Subcutaneous abdominal adipose tissue (tissue), 5 donors: ENCODE results near the gene PRCC.
"Not testable (repeated sequence)": the region's sequence is repeated elsewhere in the genome, so short reads cannot be mapped to it uniquely, and the experiment has no call there.

ENCODE experiments used
- H3K27ac ChIP-seq: one replicate; pipeline ENCODE4 v1.7.0; 2013; ENCODE audit warnings: low read depth, mild to moderate bottlenecking, inconsistent platforms, low read length, moderate library complexity
- H3K27me3 ChIP-seq, 5 donors: one replicate each; pipeline ENCODE4 v1.7.0; 2013; ENCODE audit warnings: low read length in 5 of 5, inconsistent platforms in 1 of 5; ENCODE audit not compliant: control insufficient read depth in 5 of 5, insufficient read depth in 4 of 5
- H3K36me3 ChIP-seq, 5 donors: one replicate each; pipeline ENCODE4 v1.7.0; 2013; ENCODE audit warnings: low read length in 5 of 5; ENCODE audit not compliant: control insufficient read depth in 5 of 5, insufficient read depth in 5 of 5
- H3K4me1 ChIP-seq, 5 donors: one replicate each; pipeline ENCODE4 v1.7.0; 2013; ENCODE audit warnings: low read length in 5 of 5, mild to moderate bottlenecking in 3 of 5, moderate library complexity in 1 of 5; ENCODE audit not compliant: control insufficient read depth in 5 of 5, insufficient read depth in 5 of 5
- H3K4me3 ChIP-seq, 5 donors: one replicate each; pipeline ENCODE4 v1.7.0; 2013; ENCODE audit warnings: low read length in 5 of 5, low read depth in 1 of 5
- H3K9ac ChIP-seq, 5 donors: one replicate each; pipeline ENCODE4 v1.7.0; 2013; ENCODE audit warnings: low read length in 5 of 5, mild to moderate bottlenecking in 4 of 5, moderate library complexity in 3 of 5
- H3K9me3 ChIP-seq, 5 donors: one replicate each; pipeline ENCODE4 v1.7.0; 2013; ENCODE audit warnings: low read length in 5 of 5; ENCODE audit not compliant: control insufficient read depth in 5 of 5
- donor health status: healthy.
- donor health status: healthy.
- donor health status: healthy.
- donor health status: healthy.
- donor health status: healthy.

The PRCC gene

GRCh38 chr1:156750191-156750672 is 17.1 kb upstream of the PRCC start:
- Histone ChIP-seq H3K27ac (peak overlapping the region; percentile 100), H3K4me3 (peak overlapping the region; percentile 78 to 98 (median 92)), H3K4me1 (peaks cover 25 to 81% (median 77%) of the 10 kb centered on the region in 5 donors), H3K9ac (peak overlapping the region; percentile 94 to 99 (median 97)), H3K9me3 (no peaks in the 10 kb centered on the region), H3K27me3 (no peaks in the 10 kb centered on the region), H3K36me3 (peaks cover 0 to under 1% (median 0%) of the 10 kb centered on the region in 5 donors)

DNA sequence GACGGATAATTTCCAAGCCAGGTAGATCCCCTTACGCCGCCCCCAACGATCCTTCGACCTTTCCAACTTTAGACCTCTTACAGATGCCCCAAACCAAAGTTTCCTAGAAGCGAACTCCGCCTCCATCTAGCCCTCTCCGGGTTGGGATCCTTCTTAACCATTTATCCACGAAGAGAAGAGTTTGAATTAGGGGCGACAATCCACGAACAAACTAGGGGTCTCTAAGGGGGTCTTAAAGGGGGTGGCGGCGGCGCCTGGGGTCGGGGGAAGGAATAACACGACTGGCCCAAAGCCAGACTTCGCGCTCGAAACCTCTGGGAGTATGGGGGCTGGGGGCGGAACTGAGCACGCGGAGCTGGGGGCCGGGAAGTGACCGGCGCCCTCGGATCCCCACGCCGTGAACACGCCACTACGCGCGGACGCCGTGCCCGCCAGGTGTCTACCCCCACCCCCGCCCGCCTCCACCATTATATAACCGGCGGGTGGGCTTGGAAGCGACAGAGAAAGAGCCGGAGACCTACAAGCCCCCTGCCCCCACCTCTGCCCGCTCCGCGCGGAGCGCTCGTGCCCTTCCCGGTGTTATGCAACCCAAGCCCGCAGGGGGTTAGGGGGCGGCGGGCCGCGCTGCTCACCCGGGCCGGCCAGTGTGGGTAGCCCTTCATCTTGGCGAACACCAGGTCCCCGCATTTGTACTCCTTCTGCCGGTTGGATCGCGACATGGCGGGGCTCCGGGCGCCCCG is 16.5 kb upstream of the PRCC start:
- Histone ChIP-seq H3K27me3 (no peaks in the 10 kb centered on the region), H3K9me3 (no peaks in the 10 kb centered on the region), H3K36me3 (no peaks in the 10 kb centered on the region), H3K27ac (peak overlapping the region; percentile 100), H3K4me3 (peak overlapping the region; percentile 78 to 98 (median 92)), H3K9ac (peak overlapping the region; percentile 94 to 99 (median 97)), H3K4me1 (peaks cover 25 to 81% (median 73%) of the 10 kb centered on the region in 5 donors)

GRCh38 chr1:156751451-156751756 is 15.9 kb upstream of the PRCC start, which contains the start of gene HDGF:
Gene HDGF (minus strand): TSS chr1:156751675. CDS start chr1:156751429, 246 bp downstream.
- H3K9ac ChIP-seq, result peak within 1 kb of the TSS; percentile 95 to 99 (median 97)
- peaks cover 25 to 75% (median 68%) of the 10 kb centered on the region in 5 donors for H3K4me1 ChIP-seq

DNA sequence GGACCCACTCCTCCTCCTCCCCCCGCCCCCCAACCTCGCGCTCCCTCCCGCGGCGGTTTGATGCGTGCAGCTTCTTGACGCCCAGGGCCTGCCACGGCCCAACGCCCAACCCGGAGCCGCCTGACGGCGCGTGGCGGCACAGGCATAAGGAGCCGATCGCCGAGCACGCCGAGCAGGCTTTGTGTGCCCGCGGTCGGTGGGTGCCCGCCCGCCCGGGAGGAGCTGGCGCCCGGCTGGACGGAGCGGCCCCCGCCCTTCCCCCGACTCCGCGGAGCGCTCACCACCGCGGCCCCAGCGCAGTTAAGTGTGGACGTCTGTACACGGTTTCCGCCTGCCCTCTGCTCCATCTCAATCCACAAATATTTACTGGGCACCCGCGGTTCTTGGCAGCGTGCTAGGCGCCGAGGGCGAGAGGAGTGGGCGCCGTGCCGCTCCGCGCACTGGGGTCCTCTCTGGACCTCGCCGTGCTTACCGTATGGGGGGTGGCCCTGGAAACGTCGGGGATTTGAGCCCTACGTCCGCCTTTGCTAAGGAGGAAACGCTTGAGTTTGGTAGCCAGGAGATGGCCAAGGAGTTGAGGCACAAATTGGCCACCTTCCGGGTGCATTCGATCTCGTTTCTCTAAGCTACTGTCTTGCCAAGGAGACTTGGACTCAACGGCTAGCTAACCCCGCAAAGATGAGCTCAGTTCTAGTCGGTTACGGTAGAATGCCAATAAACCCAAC is 15.4 kb upstream of the PRCC start:
- no peaks in the 10 kb centered on the region for H3K36me3 ChIP-seq
- H3K27me3 ChIP-seq, result no peaks in the 10 kb centered on the region
- peak overlapping the region; percentile 94 for H3K27ac ChIP-seq
- no peaks in the 10 kb centered on the region for H3K9me3 ChIP-seq
- peak overlapping the region; percentile 87 to 96 (median 90) for H3K9ac ChIP-seq
- H3K4me1 ChIP-seq, result peaks cover 25 to 70% (median 63%) of the 10 kb centered on the region in 5 donors
- peak overlapping the region; percentile 78 to 98 (median 93) for H3K4me3 ChIP-seq

More at GRCh38 chr1:156751451-156751756, 15.9 kb upstream of the PRCC start, which contains the start of gene HDGF:
- H3K27me3 ChIP-seq, result no peaks in the 10 kb centered on the region
- H3K9me3 ChIP-seq, result no peaks in the 10 kb centered on the region
- peak within 1 kb of the TSS; percentile 78 to 98 (median 93) for H3K4me3 ChIP-seq
- H3K36me3 ChIP-seq, result no peaks in the 10 kb centered on the region
- H3K27ac ChIP-seq, result peak within 1 kb of the TSS; percentile 100

- peak overlapping the region in 3 of 5 donors; percentile 87 to 96 (median 91) for H3K9ac ChIP-seq
- peak overlapping the region; percentile 94 for H3K27ac ChIP-seq
- H3K4me3 ChIP-seq, result peak overlapping the region; percentile 78 to 98 (median 93)
Measured at GRCh38 chr1:156752843-156753482, 14.4 kb upstream of the PRCC start.

DNA sequence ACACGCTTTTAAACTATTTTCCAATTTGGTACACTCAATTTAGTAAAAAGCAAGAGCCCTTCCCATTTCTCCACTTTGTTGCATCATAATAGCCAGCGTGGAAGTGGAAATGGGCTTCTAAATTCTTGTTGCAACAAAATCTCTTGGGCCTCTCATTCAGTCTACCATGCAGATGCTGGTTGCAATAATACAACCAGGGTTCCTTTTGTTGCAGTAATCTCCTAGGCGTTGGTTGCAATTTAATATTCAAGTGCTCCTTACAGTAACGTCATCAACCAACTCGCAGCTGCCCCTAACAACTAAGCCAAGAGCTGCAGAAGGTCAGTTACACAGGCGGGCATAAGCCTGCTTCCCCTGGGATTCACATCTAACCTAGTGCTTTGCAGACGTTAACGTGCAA is 13.1 kb upstream of the PRCC start:
- H3K27me3 ChIP-seq, result no peaks in the 10 kb centered on the region
- no peak overlapping the region for H3K4me3 ChIP-seq
- H3K27ac ChIP-seq, result no peak overlapping the region
- H3K9me3 ChIP-seq, result no peaks in the 10 kb centered on the region
- H3K9ac ChIP-seq, result no peak overlapping the region
- H3K4me1 ChIP-seq, result peaks cover 10 to 48% (median 42%) of the 10 kb centered on the region in 5 donors
- no peaks in the 10 kb centered on the region for H3K36me3 ChIP-seq

More at GRCh38 chr1:156752843-156753482, 14.4 kb upstream of the PRCC start:
- Histone ChIP-seq H3K9me3 (no peaks in the 10 kb centered on the region), H3K27me3 (no peaks in the 10 kb centered on the region), H3K36me3 (no peaks in the 10 kb centered on the region), H3K4me1 (peaks cover 19 to 61% (median 55%) of the 10 kb centered on the region in 5 donors)

DNA sequence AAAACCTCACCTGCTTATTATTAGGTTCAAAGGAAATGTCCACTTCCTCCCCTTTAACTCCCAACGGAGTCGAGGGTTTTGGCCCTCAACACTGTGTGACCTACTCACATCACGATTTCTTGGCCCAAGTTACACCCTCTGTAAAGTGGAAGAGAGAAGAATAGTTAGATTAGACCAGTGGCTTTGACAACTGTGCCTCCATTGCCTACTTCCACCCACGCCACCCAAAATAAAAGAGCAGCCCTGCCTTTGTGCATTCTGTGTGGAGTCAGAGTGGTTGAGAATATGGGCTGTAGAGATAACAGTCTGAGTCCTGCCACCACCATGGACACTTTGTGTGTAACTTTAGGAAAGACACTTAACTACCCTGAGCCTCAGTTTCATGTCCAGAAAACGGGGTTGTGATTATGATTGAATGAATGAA is 11.8 kb upstream of the PRCC start:
- H3K4me1 ChIP-seq, result peaks cover 6 to 35% (median 29%) of the 10 kb centered on the region in 5 donors
- H3K9ac ChIP-seq, result no peak overlapping the region
- no peaks in the 10 kb centered on the region for H3K36me3 ChIP-seq
- H3K9me3 ChIP-seq, result no peaks in the 10 kb centered on the region
- H3K27me3 ChIP-seq, result no peaks in the 10 kb centered on the region
- H3K27ac ChIP-seq, result no peak overlapping the region
- H3K4me3 ChIP-seq, result no peak overlapping the region

- Histone ChIP-seq H3K27ac (no peak overlapping the region), H3K4me3 (no peak overlapping the region), H3K4me1 (peaks cover 6 to 34% (median 28%) of the 10 kb centered on the region in 5 donors), H3K36me3 (no peaks in the 10 kb centered on the region), H3K27me3 (no peaks in the 10 kb centered on the region), H3K9me3 (no peaks in the 10 kb centered on the region), H3K9ac (no peak overlapping the region)
Measured at GRCh38 chr1:156756355-156756754, 11.0 kb upstream of the PRCC start.

DNA sequence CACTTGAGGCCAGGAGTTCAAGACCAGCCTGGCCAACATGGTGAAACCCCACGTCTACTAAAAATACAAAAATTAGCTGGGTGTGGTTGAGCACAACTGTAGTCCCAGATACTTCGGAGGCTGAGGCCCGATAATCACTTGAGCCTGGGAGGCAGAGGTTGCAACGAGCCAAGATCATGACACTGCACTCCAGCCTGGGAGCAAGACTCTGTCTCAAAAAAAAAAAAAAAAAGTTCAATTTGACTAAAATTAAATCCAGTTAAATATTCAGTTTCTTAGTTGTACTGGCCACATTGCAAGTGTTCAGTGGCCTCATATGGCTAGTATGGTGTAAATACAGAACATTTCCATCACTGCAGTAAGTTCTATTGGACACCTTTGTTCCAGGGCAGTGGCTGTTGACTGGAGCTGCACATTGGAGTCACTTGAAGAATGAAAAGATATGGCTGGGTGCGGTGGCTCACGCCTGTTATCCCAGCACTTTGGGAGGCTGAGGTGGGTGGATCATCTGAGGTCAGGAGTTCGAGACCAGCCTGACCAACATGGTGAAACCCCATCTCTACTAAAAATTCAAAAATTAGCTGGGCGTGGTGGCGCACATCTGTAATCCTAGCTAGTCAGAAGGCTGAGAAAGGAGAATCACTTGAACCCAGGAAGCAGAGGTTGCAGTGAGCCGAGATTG is 9.6 kb upstream of the PRCC start:
- H3K4me1 ChIP-seq, result peaks cover under 1 to 26% (median 20%) of the 10 kb centered on the region in 5 donors
- not testable (repeated sequence) for H3K9ac ChIP-seq, H3K27ac ChIP-seq, H3K4me3 ChIP-seq, H3K36me3 ChIP-seq, H3K9me3 ChIP-seq, H3K27me3 ChIP-seq
